K562 (cell line): Measurements from ENCODE around the gene TTC28. TPM values are rescaled to one million over a fixed set of nuclear protein-coding genes. Genes with fewer than 3 reads are reported as not detected.

ENCODE experiments used
- CCNT2 ChIP-seq: IDR thresholded peaks from 2 replicates; pipeline ENCODE4 v1.6.1; 2011; ENCODE audit warnings: borderline replicate concordance, low read depth, mild to moderate bottlenecking, moderate library complexity, mixed read lengths, low read length; ENCODE audit not compliant: insufficient read length; ENCODE audit errors: extremely low read depth
- DACH1 ChIP-seq: fragments of 450-650 bp; IDR thresholded peaks from 2 replicates; pipeline ENCODE4 v1.6.1; 2018; ENCODE audit not compliant: partially characterized antibody
- ELF2 ChIP-seq: fragments of 250-450 bp; sonication (Bioruptor Pico); IDR thresholded peaks from 2 replicates; pipeline ENCODE4 v1.5.0; 2021; ENCODE audit warnings: mild to moderate bottlenecking
- EP400 ChIP-seq: fragments of 450-650 bp; IDR thresholded peaks from 2 replicates; pipeline ENCODE4 v1.6.1; 2017; ENCODE audit warnings: antibody characterized with exemption, mild to moderate bottlenecking, moderate library complexity
- FOXK2 ChIP-seq, 2 experiments: fragments of 450-650 bp; IDR thresholded peaks in 1 of 2; conservative IDR thresholded peaks in 1 of 2; 2 replicates each; pipeline ENCODE4 v1.6.1; 2016; ENCODE audit warnings: low read depth in 2 of 2, mild to moderate bottlenecking in 1 of 2
- TAF15 ChIP-seq: fragments of 200-400 bp; formaldehyde crosslinking; IDR thresholded peaks from 2 replicates; pipeline ENCODE4 v1.6.1; 2017; ENCODE audit warnings: mild to moderate bottlenecking, low read depth, low read length, moderate library complexity
- TEAD1 ChIP-seq, 2 experiments: fragments of 450-650 bp in 1 of 2; sonication (generic) in 1 of 2; formaldehyde crosslinking; IDR thresholded peaks; 2 replicates each; pipeline versions ENCODE4 v1.4.0 to v1.8.0; 2020 to 2022; ENCODE audit warnings: mild to moderate bottlenecking in 2 of 2, missing genetic modification reagents in 1 of 2
- XRCC4 ChIP-seq: IDR thresholded peaks from one replicate; pipeline ENCODE4 v1.6.1; 2011; ENCODE audit not compliant: insufficient read depth, insufficient read length; ENCODE audit errors: extremely low read depth
- ZBTB2 ChIP-seq: fragments of 450-650 bp; IDR thresholded peaks from 2 replicates; pipeline ENCODE4 v1.6.1; 2016; ENCODE audit warnings: antibody characterized with exemption
- microRNA-seq: library from miRNA; unstranded; fragments of <30 nt; microRNA quantifications from one replicate; pipeline ENCODE4, GENCODE V29; 2018; ENCODE audit warnings: borderline microRNAs expressed
- polyA plus RNA-seq, 8 experiments: library from polyadenylated mRNA; depleted of rRNA in 4 of 8; stranded (reverse) in 5 of 8; unstranded in 3 of 8; fragments of >200 nt; fragmentation: Nextera tagmentation in 2 of 8; fragmentation: Illumina TruSeq in 1 of 8; extraction: Ambion mirVana in 2 of 8; extraction: Trizol in 1 of 8; gene quantifications; 2 replicates each; pipeline versions ENCODE4 v1.2.1 to v1.2.3, GENCODE V29; 2011 to 2014; ENCODE audit warnings: inconsistent platforms in 1 of 8, missing spikeins in 1 of 8
- small RNA-seq: library from RNA; depleted of rRNA; stranded (forward); fragments of <200 nt; gene quantifications from one replicate; pipeline ENCODE3, GENCODE V24; 2014
- total RNA-seq, 7 experiments: library from RNA; depleted of rRNA in 6 of 7; stranded (reverse); fragments of >200 nt in 6 of 7; fragmentation: Illumina TruSeq in 2 of 7; extraction: Trizol in 2 of 7; gene quantifications; 2 replicates each; pipeline versions ENCODE4 v1.2.1 to v1.2.3, GENCODE V29; 2011 to 2021; ENCODE audit warnings: low replicate concordance in 1 of 7
- TF ChIP-seq, protein P1 (sequence below): IDR thresholded peaks from 2 replicates; pipeline ENCODE4 v1.6.1; 2011; ENCODE audit not compliant: insufficient read length; ENCODE audit errors: extremely low read depth
- TF ChIP-seq, protein P2 (sequence below): sonication (generic); formaldehyde crosslinking; IDR thresholded peaks from 2 replicates; pipeline ENCODE4 v1.8.0; 2022; ENCODE audit warnings: mild to moderate bottlenecking, missing genetic modification reagents, borderline replicate concordance

The TTC28 gene
- total and polyA plus RNA-seq, 9 of the 15 experiments (the other 6 are each of a cell fraction or from before 2014, with no cell fraction given): 0.22 to 10.7 (median 3.1) TPM

- TF ChIP-seq ZBTB2: no peak
- TF ChIP-seq TAF15: no peak
- no peak for TF ChIP-seq XRCC4
- TF ChIP-seq, protein P1, sequence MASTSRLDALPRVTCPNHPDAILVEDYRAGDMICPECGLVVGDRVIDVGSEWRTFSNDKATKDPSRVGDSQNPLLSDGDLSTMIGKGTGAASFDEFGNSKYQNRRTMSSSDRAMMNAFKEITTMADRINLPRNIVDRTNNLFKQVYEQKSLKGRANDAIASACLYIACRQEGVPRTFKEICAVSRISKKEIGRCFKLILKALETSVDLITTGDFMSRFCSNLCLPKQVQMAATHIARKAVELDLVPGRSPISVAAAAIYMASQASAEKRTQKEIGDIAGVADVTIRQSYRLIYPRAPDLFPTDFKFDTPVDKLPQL: no peak
- no peak for TF ChIP-seq FOXK2 (conservative IDR thresholded peaks at IDR 0.05 in 1 of 2, IDR thresholded peaks at IDR 0.05 in 1 of 2; ENCODE audit: low read depth in 2 of 2)
- no peak for TF ChIP-seq CCNT2
- no peak for TF ChIP-seq ELF2 (CRISPR knock-in tag)
- TF ChIP-seq EP400: no peak
- TF ChIP-seq TEAD1 (CRISPR knock-in tag; IDR thresholded peaks at IDR 0.05): no peak
- TF ChIP-seq DACH1: no peak
- TF ChIP-seq, protein P2, sequence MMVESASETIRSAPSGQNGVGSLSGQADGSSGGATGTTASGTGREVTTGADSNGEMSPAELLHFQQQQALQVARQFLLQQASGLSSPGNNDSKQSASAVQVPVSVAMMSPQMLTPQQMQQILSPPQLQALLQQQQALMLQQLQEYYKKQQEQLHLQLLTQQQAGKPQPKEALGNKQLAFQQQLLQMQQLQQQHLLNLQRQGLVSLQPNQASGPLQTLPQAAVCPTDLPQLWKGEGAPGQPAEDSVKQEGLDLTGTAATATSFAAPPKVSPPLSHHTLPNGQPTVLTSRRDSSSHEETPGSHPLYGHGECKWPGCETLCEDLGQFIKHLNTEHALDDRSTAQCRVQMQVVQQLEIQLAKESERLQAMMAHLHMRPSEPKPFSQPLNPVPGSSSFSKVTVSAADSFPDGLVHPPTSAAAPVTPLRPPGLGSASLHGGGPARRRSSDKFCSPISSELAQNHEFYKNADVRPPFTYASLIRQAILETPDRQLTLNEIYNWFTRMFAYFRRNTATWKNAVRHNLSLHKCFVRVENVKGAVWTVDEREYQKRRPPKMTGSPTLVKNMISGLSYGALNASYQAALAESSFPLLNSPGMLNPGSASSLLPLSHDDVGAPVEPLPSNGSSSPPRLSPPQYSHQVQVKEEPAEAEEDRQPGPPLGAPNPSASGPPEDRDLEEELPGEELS (CRISPR knock-in tag): no peak
Observed at GRCh38 chr22:27930331-27931060, 749.1 kb downstream of the TTC28 start (continued).

Small RNA genes lying within 50 kb of the gene (microRNA-seq; reads per million reads assigned to microRNA genes)
- not detected for gene MIR5739

Small RNA genes lying within 50 kb of the gene (small RNA-seq; reads per million reads assigned to genes)
- not detected for gene MIR5739
- not detected for gene RF00019
- gene RF00150: not detected
- gene RF02200: not detected
- not detected for gene RN7SL162P

Other genes starting within 250 kb of the TTC28 start
- gene CHEK2, start 62.0 kb upstream of the TTC28 start, total RNA-seq (2014; rRNA removed): 28.7 and 28.8 TPM in 2 replicates
- 55.2 and 58.0 TPM in 2 replicates for gene CHEK2, start 62.0 kb upstream of the TTC28 start, total RNA-seq (2014; rRNA removed; fragmentation: Illumina TruSeq; extraction: Trizol)
- gene CHEK2, start 62.0 kb upstream of the TTC28 start, total RNA-seq (2015; rRNA removed; fragmentation: Illumina TruSeq; extraction: Trizol): 46.5 and 47.8 TPM in 2 replicates
- 44.2 and 55.9 TPM in 2 replicates for gene CHEK2, start 62.0 kb upstream of the TTC28 start, total RNA-seq (2021)
- gene CHEK2, start 62.0 kb upstream of the TTC28 start, polyA plus RNA-seq (2011; rRNA removed): 56.5 and 68.7 TPM in 2 replicates
- gene CHEK2, start 62.0 kb upstream of the TTC28 start, polyA plus RNA-seq (2014; fragmentation: Illumina TruSeq; extraction: Trizol): 56.5 and 66.9 TPM in 2 replicates
- 100 to 1,000 TPM in 1 of 2 experiments, 10 to 100 TPM in 1; 70.9 to 102 TPM for gene CHEK2, start 62.0 kb upstream of the TTC28 start, polyA plus RNA-seq (2014; fragmentation: Nextera tagmentation; extraction: Ambion mirVana)
- gene CHEK2, start 62.0 kb upstream of the TTC28 start, polyA plus RNA-seq (2014; rRNA removed): 49.0 and 57.2 TPM in 2 replicates
- 8.3 and 15.0 TPM in 2 replicates for gene HSCB, start 62.2 kb upstream of the TTC28 start, total RNA-seq (2014; rRNA removed)
- gene HSCB, start 62.2 kb upstream of the TTC28 start, total RNA-seq (2014; rRNA removed; fragmentation: Illumina TruSeq; extraction: Trizol): 10.2 and 11.1 TPM in 2 replicates
- 8.7 and 9.0 TPM in 2 replicates for gene HSCB, start 62.2 kb upstream of the TTC28 start, total RNA-seq (2015; rRNA removed; fragmentation: Illumina TruSeq; extraction: Trizol)
- 7.7 and 8.4 TPM in 2 replicates for gene HSCB, start 62.2 kb upstream of the TTC28 start, total RNA-seq (2021)
- gene HSCB, start 62.2 kb upstream of the TTC28 start, polyA plus RNA-seq (2011; rRNA removed): 8.6 and 12.1 TPM in 2 replicates
- 8.6 and 11.8 TPM in 2 replicates for gene HSCB, start 62.2 kb upstream of the TTC28 start, polyA plus RNA-seq (2014; fragmentation: Illumina TruSeq; extraction: Trizol)
- 1 to 10 TPM; 2.6 to 4.4 TPM for gene HSCB, start 62.2 kb upstream of the TTC28 start, polyA plus RNA-seq (2014; fragmentation: Nextera tagmentation; extraction: Ambion mirVana)
- gene HSCB, start 62.2 kb upstream of the TTC28 start, polyA plus RNA-seq (2014; rRNA removed): 13.1 and 17.1 TPM in 2 replicates
- gene CCDC117, start 92.9 kb upstream of the TTC28 start, total RNA-seq (2014; rRNA removed): 13.1 and 14.9 TPM in 2 replicates
- gene CCDC117, start 92.9 kb upstream of the TTC28 start, total RNA-seq (2014; rRNA removed; fragmentation: Illumina TruSeq; extraction: Trizol): 23.2 and 23.9 TPM in 2 replicates
- 22.2 and 23.3 TPM in 2 replicates for gene CCDC117, start 92.9 kb upstream of the TTC28 start, total RNA-seq (2015; rRNA removed; fragmentation: Illumina TruSeq; extraction: Trizol)
- 18.7 and 19.7 TPM in 2 replicates for gene CCDC117, start 92.9 kb upstream of the TTC28 start, total RNA-seq (2021)
- gene CCDC117, start 92.9 kb upstream of the TTC28 start, polyA plus RNA-seq (2011; rRNA removed): 10.1 and 15.8 TPM in 2 replicates
- gene CCDC117, start 92.9 kb upstream of the TTC28 start, polyA plus RNA-seq (2014; fragmentation: Illumina TruSeq; extraction: Trizol): 17.1 and 20.6 TPM in 2 replicates
- gene CCDC117, start 92.9 kb upstream of the TTC28 start, polyA plus RNA-seq (2014; fragmentation: Nextera tagmentation; extraction: Ambion mirVana): 1 to 10 TPM; 5.7 to 8.0 TPM
- 13.1 and 13.4 TPM in 2 replicates for gene CCDC117, start 92.9 kb upstream of the TTC28 start, polyA plus RNA-seq (2014; rRNA removed)
- 218 and 269 TPM in 2 replicates for gene XBP1, start 120.7 kb upstream of the TTC28 start, total RNA-seq (2014; rRNA removed)
- gene XBP1, start 120.7 kb upstream of the TTC28 start, total RNA-seq (2014; rRNA removed; fragmentation: Illumina TruSeq; extraction: Trizol): 94.6 and 107 TPM in 2 replicates
- 65.8 and 73.7 TPM in 2 replicates for gene XBP1, start 120.7 kb upstream of the TTC28 start, total RNA-seq (2015; rRNA removed; fragmentation: Illumina TruSeq; extraction: Trizol)
- 94.6 and 101 TPM in 2 replicates for gene XBP1, start 120.7 kb upstream of the TTC28 start, total RNA-seq (2021)
- 117 and 124 TPM in 2 replicates for gene XBP1, start 120.7 kb upstream of the TTC28 start, polyA plus RNA-seq (2011; rRNA removed)
- gene XBP1, start 120.7 kb upstream of the TTC28 start, polyA plus RNA-seq (2014; fragmentation: Illumina TruSeq; extraction: Trizol): 95.5 and 115 TPM in 2 replicates
- 10 to 100 TPM; 25.0 to 28.6 TPM for gene XBP1, start 120.7 kb upstream of the TTC28 start, polyA plus RNA-seq (2014; fragmentation: Nextera tagmentation; extraction: Ambion mirVana)
- 81.9 and 96.3 TPM in 2 replicates for gene XBP1, start 120.7 kb upstream of the TTC28 start, polyA plus RNA-seq (2014; rRNA removed)
- gene ZNRF3, start 203.7 kb upstream of the TTC28 start, total RNA-seq (2014; rRNA removed): 2.6 and 3.5 TPM in 2 replicates
- gene ZNRF3, start 203.7 kb upstream of the TTC28 start, total RNA-seq (2014; rRNA removed; fragmentation: Illumina TruSeq; extraction: Trizol): 1.5 and 1.6 TPM in 2 replicates
- gene ZNRF3, start 203.7 kb upstream of the TTC28 start, total RNA-seq (2015; rRNA removed; fragmentation: Illumina TruSeq; extraction: Trizol): 2.0 and 2.3 TPM in 2 replicates
- gene ZNRF3, start 203.7 kb upstream of the TTC28 start, total RNA-seq (2021): 5.9 and 6.1 TPM in 2 replicates
- gene ZNRF3, start 203.7 kb upstream of the TTC28 start, polyA plus RNA-seq (2011; rRNA removed): 1.0 and 1.1 TPM in 2 replicates
- gene ZNRF3, start 203.7 kb upstream of the TTC28 start, polyA plus RNA-seq (2014; fragmentation: Illumina TruSeq; extraction: Trizol): 1.7 and 2.4 TPM in 2 replicates
- under 1 TPM; 0.41 to 0.58 TPM for gene ZNRF3, start 203.7 kb upstream of the TTC28 start, polyA plus RNA-seq (2014; fragmentation: Nextera tagmentation; extraction: Ambion mirVana)
- gene ZNRF3, start 203.7 kb upstream of the TTC28 start, polyA plus RNA-seq (2014; rRNA removed): 2.9 and 4.2 TPM in 2 replicates